ENCODE data around the gene PLA2G4B.

DNA sequence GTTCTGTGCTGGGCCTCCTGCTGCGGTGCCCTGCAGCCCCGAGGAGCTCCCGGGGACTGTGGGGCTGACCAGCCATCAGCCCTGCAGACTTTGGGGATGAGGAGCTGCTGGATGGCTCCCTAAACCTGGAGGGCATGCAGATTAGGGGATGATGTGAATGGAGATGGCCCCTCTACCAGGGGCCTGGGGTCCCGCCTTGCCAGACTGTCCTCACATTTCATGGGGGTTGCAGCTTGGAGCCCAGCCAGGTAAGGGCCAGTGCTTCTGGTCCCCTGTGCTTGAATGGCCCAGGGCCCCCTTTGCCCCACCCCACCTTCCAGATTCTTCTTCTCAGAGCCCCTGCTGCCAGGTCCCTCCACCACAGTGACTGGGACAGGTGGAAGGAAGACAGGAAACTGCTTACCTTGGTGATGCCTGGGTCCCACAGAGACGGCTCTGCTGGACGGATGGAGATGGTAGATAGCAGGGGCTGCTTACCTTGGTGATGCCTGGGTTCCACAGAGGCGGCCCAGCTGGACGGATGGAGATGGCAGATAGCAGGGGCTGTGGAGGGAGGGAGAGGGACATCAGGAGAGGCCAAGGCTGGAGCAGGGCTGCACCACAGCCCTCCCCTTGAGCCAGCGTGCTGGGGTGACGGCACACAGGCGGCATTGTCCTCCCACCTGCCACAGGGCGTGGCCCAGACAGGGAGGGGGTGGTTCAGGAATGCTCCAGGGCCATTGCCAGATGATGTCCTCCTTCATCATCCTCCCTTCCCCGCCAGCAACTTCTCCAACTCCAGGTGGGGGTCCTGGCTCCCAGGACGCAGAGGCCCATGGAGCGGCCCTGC lies 55.0 kb downstream of the PLA2G4B start, which contains the start of gene SPTBN5:
- no peak for TF ChIP-seq EZH2 (IDR thresholded peaks at IDR 0.05; ENCODE audit: low read depth)
- TF ChIP-seq, protein P1, sequence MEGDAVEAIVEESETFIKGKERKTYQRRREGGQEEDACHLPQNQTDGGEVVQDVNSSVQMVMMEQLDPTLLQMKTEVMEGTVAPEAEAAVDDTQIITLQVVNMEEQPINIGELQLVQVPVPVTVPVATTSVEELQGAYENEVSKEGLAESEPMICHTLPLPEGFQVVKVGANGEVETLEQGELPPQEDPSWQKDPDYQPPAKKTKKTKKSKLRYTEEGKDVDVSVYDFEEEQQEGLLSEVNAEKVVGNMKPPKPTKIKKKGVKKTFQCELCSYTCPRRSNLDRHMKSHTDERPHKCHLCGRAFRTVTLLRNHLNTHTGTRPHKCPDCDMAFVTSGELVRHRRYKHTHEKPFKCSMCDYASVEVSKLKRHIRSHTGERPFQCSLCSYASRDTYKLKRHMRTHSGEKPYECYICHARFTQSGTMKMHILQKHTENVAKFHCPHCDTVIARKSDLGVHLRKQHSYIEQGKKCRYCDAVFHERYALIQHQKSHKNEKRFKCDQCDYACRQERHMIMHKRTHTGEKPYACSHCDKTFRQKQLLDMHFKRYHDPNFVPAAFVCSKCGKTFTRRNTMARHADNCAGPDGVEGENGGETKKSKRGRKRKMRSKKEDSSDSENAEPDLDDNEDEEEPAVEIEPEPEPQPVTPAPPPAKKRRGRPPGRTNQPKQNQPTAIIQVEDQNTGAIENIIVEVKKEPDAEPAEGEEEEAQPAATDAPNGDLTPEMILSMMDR (conservative IDR thresholded peaks at IDR 0.05), result no peak

Data from PC-9 (cell line).